ENCODE data around the gene LRRD1.

DNA sequence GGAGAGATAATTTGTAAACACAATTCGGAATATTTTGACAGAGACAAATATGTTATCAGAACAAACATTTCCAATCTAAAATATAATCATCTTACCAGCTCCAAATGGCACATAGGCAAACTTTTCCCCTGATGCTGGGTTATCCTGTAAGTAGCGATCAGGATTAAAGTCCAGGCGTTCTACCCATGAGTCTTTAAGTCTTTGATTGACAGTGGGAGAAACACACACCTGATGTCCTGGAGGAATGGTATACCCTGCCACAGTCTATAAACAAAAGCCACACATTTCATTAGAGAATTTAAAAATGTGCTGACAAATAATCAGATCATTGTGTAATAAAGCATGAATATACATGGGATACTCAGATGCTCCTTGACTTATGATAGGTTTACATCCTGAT, 62.0 kb downstream of the LRRD1 start:
- TF ChIP-seq, protein P1, sequence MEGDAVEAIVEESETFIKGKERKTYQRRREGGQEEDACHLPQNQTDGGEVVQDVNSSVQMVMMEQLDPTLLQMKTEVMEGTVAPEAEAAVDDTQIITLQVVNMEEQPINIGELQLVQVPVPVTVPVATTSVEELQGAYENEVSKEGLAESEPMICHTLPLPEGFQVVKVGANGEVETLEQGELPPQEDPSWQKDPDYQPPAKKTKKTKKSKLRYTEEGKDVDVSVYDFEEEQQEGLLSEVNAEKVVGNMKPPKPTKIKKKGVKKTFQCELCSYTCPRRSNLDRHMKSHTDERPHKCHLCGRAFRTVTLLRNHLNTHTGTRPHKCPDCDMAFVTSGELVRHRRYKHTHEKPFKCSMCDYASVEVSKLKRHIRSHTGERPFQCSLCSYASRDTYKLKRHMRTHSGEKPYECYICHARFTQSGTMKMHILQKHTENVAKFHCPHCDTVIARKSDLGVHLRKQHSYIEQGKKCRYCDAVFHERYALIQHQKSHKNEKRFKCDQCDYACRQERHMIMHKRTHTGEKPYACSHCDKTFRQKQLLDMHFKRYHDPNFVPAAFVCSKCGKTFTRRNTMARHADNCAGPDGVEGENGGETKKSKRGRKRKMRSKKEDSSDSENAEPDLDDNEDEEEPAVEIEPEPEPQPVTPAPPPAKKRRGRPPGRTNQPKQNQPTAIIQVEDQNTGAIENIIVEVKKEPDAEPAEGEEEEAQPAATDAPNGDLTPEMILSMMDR (IDR thresholded peaks at IDR 0.05): no peak
- TF ChIP-seq POLR2A (IDR thresholded peaks at IDR 0.05): no peak
